Measurements from ENCODE around the gene OPCML.

DNA sequence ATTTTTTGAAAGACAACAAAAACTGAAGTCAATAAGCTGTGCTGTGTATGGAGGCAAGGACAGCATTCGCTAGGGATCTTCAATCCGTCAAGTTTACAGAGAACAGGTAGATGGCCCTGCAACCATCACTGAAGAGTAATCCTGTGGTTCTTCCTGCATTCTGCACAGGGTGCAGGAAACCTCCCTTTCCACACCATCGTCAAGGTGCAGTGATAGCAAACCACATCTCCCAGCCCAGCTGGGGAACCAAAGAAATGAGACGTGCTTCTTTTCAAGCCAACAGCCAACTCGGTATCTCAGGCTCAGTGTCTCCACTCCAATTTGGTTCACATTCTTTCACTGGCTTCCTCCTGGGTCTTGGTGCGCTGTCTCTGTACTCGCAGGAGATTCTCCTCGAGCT, 814.5 kb downstream of the OPCML start:
- TF ChIP-seq, protein P1, sequence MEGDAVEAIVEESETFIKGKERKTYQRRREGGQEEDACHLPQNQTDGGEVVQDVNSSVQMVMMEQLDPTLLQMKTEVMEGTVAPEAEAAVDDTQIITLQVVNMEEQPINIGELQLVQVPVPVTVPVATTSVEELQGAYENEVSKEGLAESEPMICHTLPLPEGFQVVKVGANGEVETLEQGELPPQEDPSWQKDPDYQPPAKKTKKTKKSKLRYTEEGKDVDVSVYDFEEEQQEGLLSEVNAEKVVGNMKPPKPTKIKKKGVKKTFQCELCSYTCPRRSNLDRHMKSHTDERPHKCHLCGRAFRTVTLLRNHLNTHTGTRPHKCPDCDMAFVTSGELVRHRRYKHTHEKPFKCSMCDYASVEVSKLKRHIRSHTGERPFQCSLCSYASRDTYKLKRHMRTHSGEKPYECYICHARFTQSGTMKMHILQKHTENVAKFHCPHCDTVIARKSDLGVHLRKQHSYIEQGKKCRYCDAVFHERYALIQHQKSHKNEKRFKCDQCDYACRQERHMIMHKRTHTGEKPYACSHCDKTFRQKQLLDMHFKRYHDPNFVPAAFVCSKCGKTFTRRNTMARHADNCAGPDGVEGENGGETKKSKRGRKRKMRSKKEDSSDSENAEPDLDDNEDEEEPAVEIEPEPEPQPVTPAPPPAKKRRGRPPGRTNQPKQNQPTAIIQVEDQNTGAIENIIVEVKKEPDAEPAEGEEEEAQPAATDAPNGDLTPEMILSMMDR (conservative IDR thresholded peaks at IDR 0.05 in 1 of 2, IDR thresholded peaks at IDR 0.05 in 1 of 2; ENCODE audit: low read depth in 1 of 2, low read length in 2 of 2), result no peak
- no peak for TF ChIP-seq EZH2 (IDR thresholded peaks at IDR 0.05; ENCODE audit: low read length, missing control alignments)
